Measurements from ENCODE around the gene RNU4-1. TPM values are rescaled to one million over a fixed set of nuclear protein-coding genes. Genes with fewer than 3 reads are reported as not detected.

RNU4-1 gene
- total and polyA plus RNA-seq, 12 donors = 426 to 3,423 (median 1,870) TPM; not detected in 2

DNA sequence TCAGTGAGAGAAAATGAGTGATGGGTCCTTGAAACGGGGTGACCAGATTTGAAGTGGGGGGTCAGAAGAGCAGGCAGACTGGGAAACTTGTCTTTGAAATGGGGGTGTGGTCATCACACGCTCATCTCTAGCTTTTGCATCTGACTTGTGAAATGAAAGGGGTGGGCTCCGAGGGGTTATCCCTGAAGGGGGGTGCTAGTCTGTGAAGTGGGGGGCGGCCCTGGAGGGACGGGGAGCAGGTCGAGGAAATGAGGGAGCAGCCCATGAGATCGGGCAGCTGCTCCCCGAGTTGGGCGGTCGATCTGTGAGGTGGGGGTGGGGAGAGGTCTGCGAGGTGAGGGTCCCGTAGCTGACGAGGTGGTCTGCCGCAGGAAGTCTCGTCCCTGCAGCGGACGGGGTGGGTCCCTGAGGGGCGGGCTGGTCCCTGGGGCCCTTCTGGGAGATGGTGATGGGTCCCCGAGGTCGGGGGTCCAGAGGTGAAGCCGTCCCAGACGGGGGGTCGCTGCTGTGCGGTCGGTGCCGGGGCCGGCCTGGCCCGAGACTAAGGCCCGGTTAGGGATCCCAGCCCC lies 28.0 kb downstream of the RNU4-1 start:
- ATAC-seq (peak in 5 of 8 donors; percentile 0 to 22 (median 5)), DNase-seq (peak in 1 of 2 donors; percentile 18)
- Histone ChIP-seq H3K27ac (peak overlapping the region; percentile 90 to 99 (median 96)), H3K27me3 (no peaks in the 10 kb centered on the region), H3K4me1 (peaks cover 24 to 60% (median 48%) of the 10 kb centered on the region in 9 donors), H3K36me3 (peaks cover 0 to 4% (median 0%) of the 10 kb centered on the region in 9 donors), H3K9me3 (no peaks in the 10 kb centered on the region), H3K4me3 (peak overlapping the region; percentile 84 to 99 (median 94))
- WGBS, 2 donors = 1% methylated on average over 26 to 29 of the region's 29 CpGs
- intact Hi-C loops (cut with DNase I) = loop anchor here in 8 of 10 donors (1.0 to 2.0 kb wide), 6 partner anchors 36 to 64 kb away; partner anchors contain the start of gene RPLP0 (in 2 of the 8)
- TF ChIP-seq, protein P1, sequence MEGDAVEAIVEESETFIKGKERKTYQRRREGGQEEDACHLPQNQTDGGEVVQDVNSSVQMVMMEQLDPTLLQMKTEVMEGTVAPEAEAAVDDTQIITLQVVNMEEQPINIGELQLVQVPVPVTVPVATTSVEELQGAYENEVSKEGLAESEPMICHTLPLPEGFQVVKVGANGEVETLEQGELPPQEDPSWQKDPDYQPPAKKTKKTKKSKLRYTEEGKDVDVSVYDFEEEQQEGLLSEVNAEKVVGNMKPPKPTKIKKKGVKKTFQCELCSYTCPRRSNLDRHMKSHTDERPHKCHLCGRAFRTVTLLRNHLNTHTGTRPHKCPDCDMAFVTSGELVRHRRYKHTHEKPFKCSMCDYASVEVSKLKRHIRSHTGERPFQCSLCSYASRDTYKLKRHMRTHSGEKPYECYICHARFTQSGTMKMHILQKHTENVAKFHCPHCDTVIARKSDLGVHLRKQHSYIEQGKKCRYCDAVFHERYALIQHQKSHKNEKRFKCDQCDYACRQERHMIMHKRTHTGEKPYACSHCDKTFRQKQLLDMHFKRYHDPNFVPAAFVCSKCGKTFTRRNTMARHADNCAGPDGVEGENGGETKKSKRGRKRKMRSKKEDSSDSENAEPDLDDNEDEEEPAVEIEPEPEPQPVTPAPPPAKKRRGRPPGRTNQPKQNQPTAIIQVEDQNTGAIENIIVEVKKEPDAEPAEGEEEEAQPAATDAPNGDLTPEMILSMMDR (IDR thresholded peaks at IDR 0.05) = no peak

- Histone ChIP-seq H3K36me3 (peaks cover 0 to 4% (median 0%) of the 10 kb centered on the region in 9 donors), H3K9me3 (no peaks in the 10 kb centered on the region), H3K4me3 (peak overlapping the region; percentile 84 to 99 (median 94)), H3K4me1 (peaks cover 31 to 67% (median 54%) of the 10 kb centered on the region in 9 donors), H3K27me3 (no peaks in the 10 kb centered on the region), H3K27ac (peak overlapping the region; percentile 90 to 99 (median 96))
- WGBS, 2 donors = 29 to 45% methylated on average over 15 of the region's 15 CpGs
- DNase-seq (peak in 1 of 2 donors; percentile 27), ATAC-seq (peak in 7 of 8 donors; percentile 10 to 40 (median 26))
- TF ChIP-seq, protein P1 (IDR thresholded peaks at IDR 0.05) = no peak
- intact Hi-C loops (cut with DNase I) = loop anchor here in 6 of 10 donors (2.0 kb wide), 4 partner anchors 35 to 63 kb away; partner anchors contain the start of gene RPLP0 (in 2 of the 6)
These were observed 28.7 kb downstream of the RNU4-1 start for GRCh38 chr12:120264086-120264903.

- peaks cover 0 to 4% (median 0%) of the 10 kb centered on the region in 9 donors for H3K36me3 ChIP-seq
- DNase-seq = no peak
- TF ChIP-seq, protein P1 (IDR thresholded peaks at IDR 0.05) = no peak
- intact Hi-C loops (cut with DNase I) = loop anchor here in 7 of 10 donors (1.0 to 2.0 kb wide), 5 partner anchors 34 to 63 kb away; partner anchors contain the start of gene RPLP0 (in 2 of the 7)
- 29 to 36% methylated on average over 5 of the region's 5 CpGs for WGBS, 2 donors
- H3K27ac ChIP-seq = peak overlapping the region; percentile 90 to 99 (median 96)
- H3K9me3 ChIP-seq = no peaks in the 10 kb centered on the region
- H3K4me1 ChIP-seq = peaks cover 37 to 73% (median 60%) of the 10 kb centered on the region in 9 donors
- H3K4me3 ChIP-seq = peak overlapping the region; percentile 84 to 99 (median 94)
- no peaks in the 10 kb centered on the region for H3K27me3 ChIP-seq
- peak in 1 of 8 donors; percentile 1 for ATAC-seq
These were observed 29.3 kb downstream of the RNU4-1 start for GRCh38 chr12:120263748-120264085.
